Measurements from ENCODE around the gene ITPKA. TPM values are rescaled to one million over a fixed set of nuclear protein-coding genes. Genes with fewer than 3 reads are reported as not detected.

The ITPKA gene
- total RNA-seq, 4 donors from 2014 or later = 0.75 to 12.4 (median 7.0) TPM

DNA sequence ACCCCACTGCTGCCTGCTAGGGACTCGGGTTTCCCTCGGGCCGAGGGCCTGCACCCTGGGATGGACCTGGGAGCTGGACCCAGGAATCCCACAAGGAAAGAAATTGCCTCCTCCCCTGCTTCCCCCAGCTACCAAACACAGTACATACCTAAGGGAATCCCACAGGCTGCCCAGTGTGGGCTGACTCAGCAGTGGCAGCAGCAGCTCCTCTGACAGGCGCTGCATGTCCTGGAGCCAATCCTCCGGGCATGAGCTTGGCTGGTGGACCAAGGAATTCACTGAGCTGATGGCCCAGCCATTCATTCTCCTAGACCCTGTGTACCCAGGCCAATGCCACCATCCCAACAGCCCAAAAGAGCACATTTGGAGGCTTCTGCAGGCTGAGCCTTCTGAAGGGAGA, 29.4 kb downstream of the ITPKA start:
- H3K27ac ChIP-seq = no peak overlapping the region
- TF ChIP-seq, protein P1, sequence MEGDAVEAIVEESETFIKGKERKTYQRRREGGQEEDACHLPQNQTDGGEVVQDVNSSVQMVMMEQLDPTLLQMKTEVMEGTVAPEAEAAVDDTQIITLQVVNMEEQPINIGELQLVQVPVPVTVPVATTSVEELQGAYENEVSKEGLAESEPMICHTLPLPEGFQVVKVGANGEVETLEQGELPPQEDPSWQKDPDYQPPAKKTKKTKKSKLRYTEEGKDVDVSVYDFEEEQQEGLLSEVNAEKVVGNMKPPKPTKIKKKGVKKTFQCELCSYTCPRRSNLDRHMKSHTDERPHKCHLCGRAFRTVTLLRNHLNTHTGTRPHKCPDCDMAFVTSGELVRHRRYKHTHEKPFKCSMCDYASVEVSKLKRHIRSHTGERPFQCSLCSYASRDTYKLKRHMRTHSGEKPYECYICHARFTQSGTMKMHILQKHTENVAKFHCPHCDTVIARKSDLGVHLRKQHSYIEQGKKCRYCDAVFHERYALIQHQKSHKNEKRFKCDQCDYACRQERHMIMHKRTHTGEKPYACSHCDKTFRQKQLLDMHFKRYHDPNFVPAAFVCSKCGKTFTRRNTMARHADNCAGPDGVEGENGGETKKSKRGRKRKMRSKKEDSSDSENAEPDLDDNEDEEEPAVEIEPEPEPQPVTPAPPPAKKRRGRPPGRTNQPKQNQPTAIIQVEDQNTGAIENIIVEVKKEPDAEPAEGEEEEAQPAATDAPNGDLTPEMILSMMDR (IDR thresholded peaks at IDR 0.05 in 4 of 5, conservative IDR thresholded peaks at IDR 0.05 in 1 of 5) = no peak
- no peak for TF ChIP-seq POLR2A (IDR thresholded peaks at IDR 0.05)
- intact Hi-C loops (cut with DNase I; ENCODE audit: low total_unique reads) (no loop called here), in situ Hi-C loops (cut with MboI; ENCODE audit: low sequenced_read_pairs in 4 of 4) (no loop called here)
- H3K9me3 ChIP-seq = no peaks in the 10 kb centered on the region
- ATAC-seq (no peak), DNase-seq (no peak)
- no peaks in the 10 kb centered on the region for H3K27me3 ChIP-seq
- H3K36me3 ChIP-seq = peaks cover 0 to 34% of the 10 kb centered on the region in 2 donors
- H3K4me1 ChIP-seq = no peaks in the 10 kb centered on the region
- H3K4me3 ChIP-seq = no peak overlapping the region

DNA sequence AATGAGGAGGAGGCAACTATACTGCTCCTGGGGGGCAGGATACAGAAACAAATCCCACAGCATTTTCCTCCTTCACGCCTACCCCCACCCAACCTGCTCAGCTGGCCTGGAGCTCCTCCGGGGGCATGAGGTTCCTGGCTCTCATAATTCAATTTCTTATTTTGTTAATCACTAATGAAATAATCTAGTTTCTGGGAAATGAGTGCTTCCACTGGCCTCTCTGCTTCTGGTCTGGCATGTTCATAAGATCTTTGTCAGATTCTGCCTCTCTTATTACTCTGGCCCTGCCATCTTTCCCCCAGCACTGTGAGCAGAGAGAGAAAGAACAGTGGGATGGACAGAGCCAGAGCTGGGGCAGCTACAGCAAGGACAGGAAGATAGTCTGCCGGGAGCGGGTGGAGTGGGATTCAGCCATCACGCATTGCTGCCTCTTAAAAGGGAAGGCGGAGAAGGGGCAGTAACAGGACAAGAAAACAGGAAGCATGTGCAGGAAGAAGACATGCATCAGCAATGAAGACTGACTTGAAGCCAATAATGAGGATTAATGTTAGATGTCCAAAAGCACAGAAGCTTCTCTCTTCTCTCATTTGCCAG, 36.8 kb downstream of the ITPKA start:
- H3K9me3 ChIP-seq = no peaks in the 10 kb centered on the region
- H3K4me3 ChIP-seq = no peak overlapping the region
- no peaks in the 10 kb centered on the region for H3K4me1 ChIP-seq
- TF ChIP-seq POLR2A (IDR thresholded peaks at IDR 0.05) = no peak
- TF ChIP-seq, protein P1 (IDR thresholded peaks at IDR 0.05 in 4 of 5, conservative IDR thresholded peaks at IDR 0.05 in 1 of 5) = no peak
- in situ Hi-C loops (cut with MboI; ENCODE audit: low sequenced_read_pairs in 4 of 4) (no loop called here), intact Hi-C loops (cut with DNase I; ENCODE audit: low total_unique reads) (no loop called here)
- peaks cover 0 to 94% of the 10 kb centered on the region in 2 donors for H3K36me3 ChIP-seq
- ATAC-seq = no peak
- no peak overlapping the region for H3K27ac ChIP-seq
- no peaks in the 10 kb centered on the region for H3K27me3 ChIP-seq
- DNase-seq = no peak

DNA sequence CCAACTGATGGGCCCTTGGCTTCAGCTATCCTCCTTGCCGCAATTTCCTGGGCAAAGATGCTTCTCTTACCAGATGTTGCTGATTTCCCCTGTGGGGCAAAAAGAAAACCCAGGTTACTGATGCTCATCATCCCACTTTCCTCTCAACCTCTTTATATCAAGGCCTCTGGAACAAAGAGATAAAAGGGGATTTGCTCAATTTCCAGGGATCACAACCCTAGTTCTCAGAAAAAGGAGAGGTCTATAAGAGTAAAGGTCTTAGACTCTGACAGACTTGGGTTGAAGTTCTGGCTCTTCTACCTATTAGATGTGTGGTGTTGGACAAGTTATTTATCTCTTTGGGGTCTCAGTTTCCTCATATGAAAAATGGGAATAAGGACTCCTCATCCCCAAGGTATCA, 41.9 kb downstream of the ITPKA start:
- Histone ChIP-seq H3K9me3 (no peaks in the 10 kb centered on the region), H3K4me1 (no peaks in the 10 kb centered on the region), H3K4me3 (no peak overlapping the region), H3K36me3 (peaks cover 0 to 58% of the 10 kb centered on the region in 2 donors), H3K27me3 (no peaks in the 10 kb centered on the region), H3K27ac (no peak overlapping the region)
- ATAC-seq = no peak
- in situ Hi-C loops (cut with MboI; ENCODE audit: low sequenced_read_pairs in 4 of 4) = no loop called here
- DNase-seq = no peak
- no peak for TF ChIP-seq POLR2A (IDR thresholded peaks at IDR 0.05)
- TF ChIP-seq, protein P1 (IDR thresholded peaks at IDR 0.05 in 4 of 5, conservative IDR thresholded peaks at IDR 0.05 in 1 of 5) = no peak
- intact Hi-C loops (cut with DNase I; ENCODE audit: low total_unique reads) = no loop called here

DNA sequence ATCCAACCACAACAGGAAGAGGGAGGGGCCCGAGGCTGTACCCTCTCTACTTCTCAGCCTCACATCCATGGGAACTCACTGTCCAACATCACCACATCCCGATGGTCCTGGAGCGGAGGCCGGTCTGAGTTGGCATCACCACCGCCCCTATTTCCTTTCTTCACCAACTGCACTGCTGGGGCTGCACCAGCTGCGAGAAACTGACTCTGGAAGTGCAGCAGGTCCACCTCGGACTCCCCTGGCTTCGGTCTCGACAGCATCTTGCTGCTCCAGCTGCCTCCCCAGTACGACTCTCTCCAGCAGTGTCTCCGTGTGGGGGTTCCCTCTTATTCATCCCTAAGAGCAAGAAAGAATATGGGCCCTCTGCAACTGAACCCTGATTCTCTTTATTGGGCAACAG, 43.2 kb downstream of the ITPKA start:
- H3K27me3 ChIP-seq = no peaks in the 10 kb centered on the region
- H3K27ac ChIP-seq = no peak overlapping the region
- in situ Hi-C loops (cut with MboI; ENCODE audit: low sequenced_read_pairs in 4 of 4) = no loop called here
- no peak for TF ChIP-seq POLR2A (IDR thresholded peaks at IDR 0.05)
- TF ChIP-seq, protein P1 (IDR thresholded peaks at IDR 0.05 in 4 of 5, conservative IDR thresholded peaks at IDR 0.05 in 1 of 5) = no peak
- no peak overlapping the region for H3K4me3 ChIP-seq
- H3K9me3 ChIP-seq = no peaks in the 10 kb centered on the region
- intact Hi-C loops (cut with DNase I; ENCODE audit: low total_unique reads) = no loop called here
- H3K4me1 ChIP-seq = no peaks in the 10 kb centered on the region
- DNase-seq = no peak
- H3K36me3 ChIP-seq = peaks cover 0 to 47% of the 10 kb centered on the region in 2 donors
- ATAC-seq = no peak

DNA sequence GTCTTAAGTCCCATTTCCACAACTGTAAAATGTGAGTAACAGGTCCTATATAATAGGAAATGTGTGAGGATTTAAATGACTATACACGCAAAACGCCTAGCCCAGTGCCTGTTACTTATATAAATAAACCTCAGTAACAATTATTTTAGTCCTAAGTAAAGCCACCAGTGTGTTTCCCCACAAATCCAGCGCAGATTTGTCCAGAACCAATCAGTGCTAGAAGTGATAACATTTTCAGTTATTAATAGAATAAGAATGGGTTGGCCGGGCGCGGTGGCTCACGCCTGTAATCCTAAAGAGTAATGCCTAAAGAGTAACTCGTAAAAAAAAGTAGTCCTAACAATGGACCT, 49.8 kb downstream of the ITPKA start:
- H3K27me3 ChIP-seq = no peaks in the 10 kb centered on the region
- TF ChIP-seq, protein P1 (IDR thresholded peaks at IDR 0.05 in 4 of 5, conservative IDR thresholded peaks at IDR 0.05 in 1 of 5) = no peak
- no peak for TF ChIP-seq POLR2A (IDR thresholded peaks at IDR 0.05)
- intact Hi-C loops (cut with DNase I; ENCODE audit: low total_unique reads) = loop anchor here (5.0 kb wide), 2 partner anchors 79 to 119 kb away; partner anchors contain the start of gene MGA
- no peaks in the 10 kb centered on the region for H3K9me3 ChIP-seq
- H3K4me3 ChIP-seq = peak overlapping the region; percentile 69 to 96 (median 90)
- ATAC-seq (no peak), DNase-seq (no peak)
- in situ Hi-C loops (cut with MboI; ENCODE audit: low sequenced_read_pairs in 4 of 4) = no loop called here
- peak overlapping the region; percentile 78 to 89 (median 86) for H3K27ac ChIP-seq
- H3K4me1 ChIP-seq = peaks cover 8 to 10% of the 10 kb centered on the region in 2 donors
- no peaks in the 10 kb centered on the region for H3K36me3 ChIP-seq
